DOHH2 (cell line): ENCODE measurements around the gene TTC7B.

Experiments
- H3F3A ChIP-seq: fragments of 200-600 bp; sonication (generic), shearing (Covaris generic); 2 replicates; pipeline ENCODE4 v1.6.0; 2016; ENCODE audit warnings: antibody characterized with exemption, mild to moderate bottlenecking; ENCODE audit not compliant: control insufficient read depth, insufficient read depth
- H3K27ac ChIP-seq: fragments of 200-600 bp; sonication (generic); 2 replicates; pipeline ENCODE4 v1.5.1; 2014; ENCODE audit warnings: low read depth, mild to moderate bottlenecking, low read length, moderate library complexity
- H3K27me3 ChIP-seq: fragments of 200-600 bp; sonication (generic); 2 replicates; pipeline ENCODE4 v1.6.1; 2014; ENCODE audit warnings: mild to moderate bottlenecking, low read length, mixed read lengths; ENCODE audit not compliant: control insufficient read depth
- H3K36me3 ChIP-seq: fragments of 200-600 bp; sonication (generic); 2 replicates; pipeline ENCODE4 v1.6.1; 2014; ENCODE audit warnings: mild to moderate bottlenecking, low read length, moderate library complexity, mixed read lengths; ENCODE audit not compliant: control insufficient read depth
- H3K4me1 ChIP-seq: fragments of 200-600 bp; sonication (generic); 2 replicates; pipeline ENCODE4 v1.6.1; 2014; ENCODE audit warnings: mild to moderate bottlenecking, low read length, mixed read lengths; ENCODE audit not compliant: control insufficient read depth
- H3K4me2 ChIP-seq: fragments of 200-600 bp; sonication (generic); 2 replicates; pipeline ENCODE4 v1.6.0; 2014; ENCODE audit warnings: mild to moderate bottlenecking, low read length, moderate library complexity
- H3K4me3 ChIP-seq: fragments of 200-600 bp; sonication (generic); 2 replicates; pipeline ENCODE4 v1.5.1; 2014; ENCODE audit warnings: mild to moderate bottlenecking, low read length, mixed read lengths
- H3K79me2 ChIP-seq: fragments of 200-600 bp; sonication (generic); 2 replicates; pipeline ENCODE4 v1.6.1; 2014; ENCODE audit warnings: mild to moderate bottlenecking, low read length, mixed read lengths; ENCODE audit not compliant: control insufficient read depth
- H3K9me2 ChIP-seq: fragments of 200-600 bp; sonication (generic); replicated peaks from 2 replicates; pipeline ENCODE4 v1.6.1; 2014; ENCODE audit warnings: mild to moderate bottlenecking, low read length, mixed read lengths; ENCODE audit not compliant: control insufficient read depth
- H3K9me3 ChIP-seq: fragments of 200-600 bp; sonication (generic); 2 replicates; pipeline ENCODE4 v1.6.1; 2014; ENCODE audit warnings: antibody characterized with exemption, low read length, mixed read lengths; ENCODE audit not compliant: control insufficient read depth, insufficient read depth
- H4K20me1 ChIP-seq: fragments of 200-600 bp; sonication (generic); 2 replicates; pipeline ENCODE4 v1.6.0; 2014; ENCODE audit warnings: low read depth, mild to moderate bottlenecking, antibody characterized with exemption, low read length, moderate library complexity; ENCODE audit not compliant: control insufficient read depth, insufficient read depth
- CTCF ChIP-seq: fragments of 200-600 bp; sonication (generic); IDR thresholded peaks from one replicate; pipeline ENCODE4 v1.5.1; 2014; ENCODE audit warnings: antibody characterized with exemption, mild to moderate bottlenecking, low read depth, low read length; ENCODE audit not compliant: poor library complexity, severe bottlenecking
- EZH2phosphoT487 ChIP-seq: fragments of 200-600 bp; sonication (generic); IDR thresholded peaks from 2 replicates; pipeline ENCODE4 v1.6.1; 2017; ENCODE audit warnings: borderline replicate concordance, mild to moderate bottlenecking, antibody characterized with exemption, low read length, moderate library complexity, mixed read lengths

TTC7B gene

DNA sequence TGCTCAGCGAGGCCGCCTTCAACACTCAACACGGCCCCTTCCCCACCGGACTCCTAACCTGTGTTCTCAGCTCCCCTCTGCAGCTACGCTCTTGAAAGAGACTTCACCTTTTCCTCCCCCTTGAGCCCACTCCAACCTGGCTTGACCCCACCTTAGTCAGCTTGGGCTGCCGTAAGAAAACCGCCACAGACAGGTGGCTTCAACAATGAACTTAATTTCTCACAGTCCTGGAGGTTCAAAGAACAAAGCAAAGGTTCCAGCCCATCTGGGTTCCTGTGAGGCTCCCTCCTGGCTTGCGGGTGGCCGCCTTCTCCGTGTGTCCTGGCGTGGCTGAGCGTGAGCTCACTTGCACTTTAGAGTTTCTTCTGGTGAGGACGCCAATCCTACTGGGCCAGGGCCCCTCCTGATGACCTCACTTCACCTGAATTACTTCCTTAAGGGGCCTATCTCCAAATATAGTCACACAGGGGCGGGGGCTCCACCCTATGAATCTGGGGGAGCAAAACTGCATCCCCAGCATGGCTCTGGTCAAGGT lies 280.6 kb downstream of the TTC7B start:
- no peaks in the 10 kb centered on the region for H3K9me3 ChIP-seq
- no peak overlapping the region for H3K4me3 ChIP-seq
- no peak overlapping the region for H3K27ac ChIP-seq
- H3K27me3 ChIP-seq: no peaks in the 10 kb centered on the region
- H3F3A ChIP-seq: no peaks in the 10 kb centered on the region
- no peaks in the 10 kb centered on the region for H3K79me2 ChIP-seq
- no peaks in the 10 kb centered on the region for H3K9me2 ChIP-seq
- TF ChIP-seq CTCF (no peak), EZH2phosphoT487 (no peak)
- no peaks in the 10 kb centered on the region for H3K4me1 ChIP-seq
- no peaks in the 10 kb centered on the region for H4K20me1 ChIP-seq
- H3K4me2 ChIP-seq: no peak overlapping the region
- no peaks in the 10 kb centered on the region for H3K36me3 ChIP-seq

- Histone ChIP-seq H3K4me3 (no peak overlapping the region), H3K79me2 (no peaks in the 10 kb centered on the region), H3K4me1 (no peaks in the 10 kb centered on the region), H3K27ac (no peak overlapping the region), H3K36me3 (no peaks in the 10 kb centered on the region), H3K27me3 (no peaks in the 10 kb centered on the region), H3K9me2 (no peaks in the 10 kb centered on the region), H3K4me2 (no peak overlapping the region), H4K20me1 (no peaks in the 10 kb centered on the region), H3F3A (no peaks in the 10 kb centered on the region), H3K9me3 (no peaks in the 10 kb centered on the region)
- TF ChIP-seq EZH2phosphoT487: no peak
- no peak for TF ChIP-seq CTCF
These were observed 281.2 kb downstream of the TTC7B start for GRCh38 chr14:90534838-90535555.

DNA sequence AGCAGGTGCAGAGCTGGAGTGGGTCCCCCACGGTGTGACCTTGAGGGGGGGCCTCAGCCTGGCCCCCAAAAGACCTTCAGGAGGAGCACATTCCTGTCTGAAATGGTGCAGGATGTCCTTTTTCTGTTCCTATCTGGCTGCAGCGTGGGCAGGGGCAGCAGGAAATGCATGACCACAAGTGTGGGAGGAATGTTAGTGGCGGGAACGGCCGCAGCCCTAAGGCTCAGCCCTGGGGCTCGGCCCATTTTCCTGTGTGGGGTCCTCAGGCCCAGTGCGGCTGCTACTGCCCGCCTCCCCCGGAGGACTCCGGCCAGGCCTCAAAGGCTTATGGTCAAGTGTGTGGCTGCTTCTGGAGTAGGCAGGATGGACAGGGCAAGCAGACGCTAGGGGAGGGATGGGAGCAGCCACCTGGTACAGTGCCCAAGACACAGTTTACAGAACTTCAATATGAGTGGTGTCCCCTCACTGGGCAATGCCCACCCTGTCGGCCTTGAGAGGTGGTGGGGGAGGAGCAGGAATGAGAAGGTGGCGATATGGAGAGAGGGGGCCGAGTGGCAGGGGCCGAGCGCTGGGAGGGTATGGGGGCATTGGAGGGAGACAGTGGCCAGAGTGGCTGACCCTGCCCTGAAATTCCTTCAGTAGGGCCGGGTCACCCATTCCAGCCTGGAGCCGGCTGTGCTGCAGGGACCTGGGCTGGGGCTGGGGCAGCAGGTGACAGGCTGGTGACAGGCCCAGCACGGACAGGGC lies 282.0 kb downstream of the TTC7B start:
- no peak for TF ChIP-seq CTCF
- no peak for TF ChIP-seq EZH2phosphoT487
- Histone ChIP-seq H3K4me2 (no peak overlapping the region), H3K9me3 (no peaks in the 10 kb centered on the region), H3K79me2 (no peaks in the 10 kb centered on the region), H3K27ac (no peak overlapping the region), H3K36me3 (no peaks in the 10 kb centered on the region), H3K4me3 (no peak overlapping the region), H3K4me1 (no peaks in the 10 kb centered on the region), H3K9me2 (no peaks in the 10 kb centered on the region), H3K27me3 (no peaks in the 10 kb centered on the region), H4K20me1 (no peaks in the 10 kb centered on the region), H3F3A (no peaks in the 10 kb centered on the region)
